HCT116 (cell line): ENCODE measurements around the gene RAPGEF6. TPM values are rescaled to one million over a fixed set of nuclear protein-coding genes. Genes with fewer than 3 reads are reported as not detected.
A peak's percentile ranks its signal among the peaks of the same experiment; 100 is the strongest.

Source experiments
- ATAC-seq: fragments of 200-7000 bp; cut with Tn5 transposase; 2 replicates; pipeline ENCODE4 v1.9.1; 2020; ENCODE audit warnings: mild to moderate bottlenecking, moderate library complexity
- BruUV-seq: library from RNA; stranded (reverse); fragments of 400-500 nt; replicated peaks from 2 replicates; lab custom pipeline; 2021; lab: Mats Ljungman, UMichigan
- CTCF ChIA-PET: fragments of 300-600 bp; sonication (Branson Sonifier 250); formaldehyde crosslinking; loops from one replicate; lab custom pipeline; 2021; ENCODE audit warnings: antibody characterized with exemption; lab: Charles Lee
- POLR2A ChIA-PET: fragments of 300-600, 350-600 bp; sonication (Branson Sonifier 250); formaldehyde crosslinking; loops from one replicate; lab custom pipeline; 2021; ENCODE audit warnings: antibody characterized with exemption; lab: Charles Lee
- RAD21 ChIA-PET, 2 experiments: fragments of 300-600 bp; sonication (Branson Sonifier 250); formaldehyde crosslinking; loops; one replicate each; lab custom pipeline; 2023; ENCODE audit warnings: low total read pairs in 2 of 2; ENCODE audit not compliant: uncharacterized antibody in 2 of 2, unreplicated experiment in 2 of 2, low non-redundant PET in 1 of 2; lab: Charles Lee
- DNase-seq: peaks from one replicate; pipeline ENCODE4 v3.0.0-alpha.2; 2010; ENCODE audit warnings: low read depth, low spot score
- H2AFZ ChIP-seq: fragments of 200-600 bp; shearing (Covaris generic), sonication (generic); 2 replicates; pipeline ENCODE4 v1.6.1; 2017; ENCODE audit warnings: low read depth, mixed run types, mixed read lengths, antibody characterized with exemption, low read length; ENCODE audit not compliant: poor library complexity, severe bottlenecking
- H3K27ac ChIP-seq: 2 replicates; pipeline ENCODE4 v1.5.1; 2012; ENCODE audit warnings: low read depth, low read length
- H3K27me3 ChIP-seq: fragments of 200-600 bp; sonication (generic); 2 replicates; pipeline ENCODE4 v1.6.1; 2016; ENCODE audit warnings: mixed run types, low read length, mixed read lengths; ENCODE audit not compliant: insufficient read depth
- H3K36me3 ChIP-seq, 2 experiments: fragments of 200-500 bp in 1 of 2; fragments of 200-600 bp in 1 of 2; sonication (Bioruptor generic) in 1 of 2; sonication (generic) in 1 of 2; 2 replicates each; pipeline versions ENCODE4 v1.5.1 to v1.6.1; 2014 to 2016; ENCODE audit warnings: low read length in 2 of 2, inconsistent platforms in 1 of 2, mixed read lengths in 1 of 2, mixed run types in 1 of 2; ENCODE audit not compliant: insufficient read depth in 2 of 2, control insufficient read depth in 1 of 2
- H3K4me1 ChIP-seq, 2 experiments: fragments of 200-600 bp in 1 of 2; sonication (generic) in 1 of 2; 2 replicates each; pipeline versions ENCODE4 v1.5.1 to v1.6.1; 2012 to 2017; ENCODE audit warnings: low read length in 2 of 2, inconsistent platforms in 1 of 2, mild to moderate bottlenecking in 1 of 2, mixed read lengths in 1 of 2, mixed run types in 1 of 2, moderate library complexity in 1 of 2; ENCODE audit not compliant: insufficient read depth in 2 of 2, control insufficient read depth in 1 of 2
- H3K4me2 ChIP-seq: fragments of 200-600 bp; sonication (generic); 2 replicates; pipeline ENCODE4 v1.6.1; 2017; ENCODE audit warnings: mixed run types, low read length, mixed read lengths
- H3K4me3 ChIP-seq, 2 experiments: fragments of 200-600 bp in 1 of 2; sonication (generic) in 1 of 2; replicated peaks in 1 of 2; 2 replicates each; pipeline ENCODE4 v1.5.1; 2011 to 2016; ENCODE audit warnings: low read length in 2 of 2, control low read depth in 1 of 2, low read depth in 1 of 2, mild to moderate bottlenecking in 1 of 2, mixed read lengths in 1 of 2, mixed run types in 1 of 2
- H3K79me2 ChIP-seq: fragments of 200-600 bp; sonication (generic); 2 replicates; pipeline ENCODE4 v1.6.1; 2017; ENCODE audit warnings: mild to moderate bottlenecking, mixed run types, low read length, moderate library complexity, mixed read lengths; ENCODE audit not compliant: insufficient read depth
- H3K9ac ChIP-seq: fragments of 200-600 bp; sonication (generic); 2 replicates; pipeline ENCODE4 v1.6.1; 2016; ENCODE audit warnings: low read length, mixed read lengths
- H3K9me2 ChIP-seq: fragments of 200-600 bp; sonication (generic), shearing (Covaris generic); 2 replicates; pipeline ENCODE4 v1.6.1; 2017; ENCODE audit warnings: mixed run types, mild to moderate bottlenecking, moderate library complexity; ENCODE audit not compliant: insufficient read depth
- H3K9me3 ChIP-seq, 2 experiments: fragments of 200-500 bp in 1 of 2; fragments of 200-600 bp in 1 of 2; sonication (Bioruptor generic) in 1 of 2; sonication (generic) in 1 of 2; 2 replicates each; pipeline ENCODE4 v1.6.1; 2014 to 2017; ENCODE audit warnings: low read length in 2 of 2, mixed read lengths in 2 of 2, inconsistent platforms in 1 of 2, low read depth in 1 of 2, mild to moderate bottlenecking in 1 of 2, mixed run types in 1 of 2, moderate library complexity in 1 of 2; ENCODE audit not compliant: control insufficient read depth in 1 of 2, insufficient read depth in 1 of 2
- H4K20me1 ChIP-seq: fragments of 200-600 bp; sonication (generic), shearing (Covaris generic); 2 replicates; pipeline ENCODE4 v1.6.1; 2017; ENCODE audit warnings: mixed run types, mild to moderate bottlenecking, moderate library complexity; ENCODE audit not compliant: insufficient read depth
- CEBPB ChIP-seq: IDR thresholded peaks from 2 replicates; pipeline ENCODE4 v1.6.1; 2012; ENCODE audit warnings: low read depth
- EGR1 ChIP-seq: IDR thresholded peaks from 2 replicates; pipeline ENCODE4 v1.6.1; 2012; ENCODE audit warnings: low read depth
- EZH2 ChIP-seq: fragments of 200-600 bp; sonication (generic); IDR thresholded peaks from 2 replicates; pipeline ENCODE4 v1.6.1; 2017; ENCODE audit warnings: antibody characterized with exemption, mixed run types
- FOSL1 ChIP-seq: IDR thresholded peaks from 2 replicates; pipeline ENCODE4 v1.6.1; 2012; ENCODE audit warnings: low read depth
- JUND ChIP-seq: IDR thresholded peaks from 2 replicates; pipeline ENCODE4 v1.6.1; 2012
- TCF7L2 ChIP-seq: IDR thresholded peaks from 2 replicates; pipeline ENCODE4 v1.7.0; 2011; ENCODE audit warnings: borderline replicate concordance, inconsistent platforms; ENCODE audit not compliant: insufficient read depth, insufficient read length; ENCODE audit errors: extremely low read depth
- YY1 ChIP-seq: IDR thresholded peaks from 2 replicates; pipeline ENCODE4 v1.6.1; 2011; ENCODE audit warnings: low read length, low read depth, moderate library complexity, mild to moderate bottlenecking; ENCODE audit not compliant: insufficient replicate concordance; ENCODE audit errors: extremely low read depth
- ZNF274 ChIP-seq: fragments of 200-500 bp; sonication (Bioruptor generic); IDR thresholded peaks from 2 replicates; pipeline ENCODE4 v1.6.1; 2014; ENCODE audit warnings: mild to moderate bottlenecking, low read depth, low read length, inconsistent platforms
- intact Hi-C: fragments of 100-400 bp; cut with micrococcal nuclease; formaldehyde crosslinking; loops from 2 replicates; pipeline ENCODE4 v1.10.0; 2022
- total RNA-seq: library from RNA; stranded (reverse); gene quantifications from one replicate; pipeline ENCODE4 v1.2.1, GENCODE V29; 2021; ENCODE audit not compliant: unreplicated experiment
- TF ChIP-seq, protein P1 (sequence below): IDR thresholded peaks from 2 replicates; pipeline ENCODE4 v1.6.1; 2012
- TF ChIP-seq, protein P2 (sequence below), 3 experiments: fragments of 200-600 bp in 1 of 3; sonication (generic) in 1 of 3; IDR thresholded peaks in 2 of 3; conservative IDR thresholded peaks in 1 of 3; 2 replicates each; pipeline ENCODE4 v1.5.1; 2012 to 2017; ENCODE audit warnings: low read depth in 2 of 3, low read length in 2 of 3, antibody characterized with exemption in 1 of 3, borderline replicate concordance in 1 of 3, control low read depth in 1 of 3, mild to moderate bottlenecking in 1 of 3, mixed read lengths in 1 of 3, mixed run types in 1 of 3, moderate library complexity in 1 of 3; ENCODE audit not compliant: insufficient read depth in 1 of 3
- TF ChIP-seq, protein P3 (sequence below): IDR thresholded peaks from 2 replicates; pipeline ENCODE4 v1.6.1; 2012; ENCODE audit warnings: low read depth

The RAPGEF6 gene
- total RNA-seq, 1 experiment from 2014 or later: 18.4 TPM

DNA sequence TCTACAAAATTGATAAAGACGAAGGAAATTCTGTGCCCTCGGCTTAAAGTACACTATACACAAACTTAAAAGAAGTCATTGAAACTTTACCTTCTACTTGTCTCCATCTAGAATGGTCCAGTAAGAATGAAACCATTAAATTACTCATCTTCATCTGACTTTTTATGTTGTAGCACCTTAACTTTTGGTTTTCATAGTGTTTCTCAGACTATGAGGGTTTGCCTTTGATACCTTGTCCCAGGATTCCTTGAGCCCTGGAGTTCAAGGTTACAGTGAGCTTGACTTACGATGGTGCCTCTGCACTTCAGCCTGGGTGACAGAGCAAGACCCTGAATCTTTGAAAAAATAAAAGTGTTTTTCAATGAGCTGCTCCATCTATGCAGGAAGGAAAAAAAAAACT lies 239.0 kb downstream of the RAPGEF6 start:
- DNase-seq (no peak), ATAC-seq (no peak)
- Histone ChIP-seq H3K27ac (no peak overlapping the region), H3K79me2 (no peaks in the 10 kb centered on the region), H3K9ac (no peak overlapping the region), H2AFZ (no peak overlapping the region), H3K4me2 (no peak overlapping the region), H3K4me1 (no peaks in the 10 kb centered on the region), H3K36me3 (peaks cover 9 to 26% of the 10 kb centered on the region in 2 experiments; a peak in 3 of 4 replicates), H3K27me3 (no peaks in the 10 kb centered on the region), H3K9me3 (no peaks in the 10 kb centered on the region), H3K4me3 (no peak overlapping the region), H4K20me1 (no peaks in the 10 kb centered on the region), H3K9me2 (no peaks in the 10 kb centered on the region)
- no TSS peak for BruUV-seq
- TF ChIP-seq CEBPB (no peak), EZH2 (no peak), JUND (no peak)
- TF ChIP-seq, protein P1, sequence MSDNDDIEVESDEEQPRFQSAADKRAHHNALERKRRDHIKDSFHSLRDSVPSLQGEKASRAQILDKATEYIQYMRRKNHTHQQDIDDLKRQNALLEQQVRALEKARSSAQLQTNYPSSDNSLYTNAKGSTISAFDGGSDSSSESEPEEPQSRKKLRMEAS: no peak
- intact Hi-C loops: no loop called here
- RAD21 ChIA-PET: no interaction called here
- CTCF ChIA-PET: no interaction called here
- POLR2A ChIA-PET: no interaction called here

DNA sequence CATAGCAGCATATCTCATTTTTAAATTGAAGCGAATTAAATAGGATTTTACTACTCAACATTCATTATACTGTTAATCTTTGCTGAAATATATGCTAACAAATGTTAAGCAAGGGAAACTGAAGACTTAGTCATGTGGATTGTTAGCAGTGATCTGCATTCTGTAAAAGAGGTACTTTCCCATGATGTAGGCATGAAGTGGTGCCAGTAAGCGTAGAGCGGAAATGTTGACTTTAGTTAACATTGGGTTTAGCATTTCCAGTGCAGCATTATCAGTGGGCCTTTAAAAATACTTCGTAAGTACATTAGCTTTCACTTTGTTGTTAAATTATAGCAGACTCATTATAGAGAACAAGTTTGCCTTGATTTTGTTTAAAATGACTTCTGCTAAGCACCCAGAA lies 240.9 kb downstream of the RAPGEF6 start:
- Histone ChIP-seq H3K9ac (no peak overlapping the region), H3K27me3 (no peaks in the 10 kb centered on the region), H3K9me2 (no peaks in the 10 kb centered on the region), H3K27ac (no peak overlapping the region), H3K4me3 (no peak overlapping the region), H3K4me2 (no peak overlapping the region), H3K4me1 (no peaks in the 10 kb centered on the region), H3K9me3 (no peaks in the 10 kb centered on the region), H3K36me3 (peaks cover 9 to 26% of the 10 kb centered on the region in 2 experiments; a peak in 3 of 4 replicates), H3K79me2 (no peaks in the 10 kb centered on the region), H2AFZ (no peak overlapping the region), H4K20me1 (no peaks in the 10 kb centered on the region)
- intact Hi-C loops: no loop called here
- DNase-seq (no peak), ATAC-seq (no peak)
- RAD21 ChIA-PET: no interaction called here
- BruUV-seq: TSS peak; percentile 19
- TF ChIP-seq, protein P1: no peak
- TF ChIP-seq CEBPB (no peak), YY1 (no peak), EGR1 (no peak), FOSL1 (no peak), TCF7L2 (no peak), ZNF274 (no peak), JUND (no peak)
- TF ChIP-seq, protein P2, sequence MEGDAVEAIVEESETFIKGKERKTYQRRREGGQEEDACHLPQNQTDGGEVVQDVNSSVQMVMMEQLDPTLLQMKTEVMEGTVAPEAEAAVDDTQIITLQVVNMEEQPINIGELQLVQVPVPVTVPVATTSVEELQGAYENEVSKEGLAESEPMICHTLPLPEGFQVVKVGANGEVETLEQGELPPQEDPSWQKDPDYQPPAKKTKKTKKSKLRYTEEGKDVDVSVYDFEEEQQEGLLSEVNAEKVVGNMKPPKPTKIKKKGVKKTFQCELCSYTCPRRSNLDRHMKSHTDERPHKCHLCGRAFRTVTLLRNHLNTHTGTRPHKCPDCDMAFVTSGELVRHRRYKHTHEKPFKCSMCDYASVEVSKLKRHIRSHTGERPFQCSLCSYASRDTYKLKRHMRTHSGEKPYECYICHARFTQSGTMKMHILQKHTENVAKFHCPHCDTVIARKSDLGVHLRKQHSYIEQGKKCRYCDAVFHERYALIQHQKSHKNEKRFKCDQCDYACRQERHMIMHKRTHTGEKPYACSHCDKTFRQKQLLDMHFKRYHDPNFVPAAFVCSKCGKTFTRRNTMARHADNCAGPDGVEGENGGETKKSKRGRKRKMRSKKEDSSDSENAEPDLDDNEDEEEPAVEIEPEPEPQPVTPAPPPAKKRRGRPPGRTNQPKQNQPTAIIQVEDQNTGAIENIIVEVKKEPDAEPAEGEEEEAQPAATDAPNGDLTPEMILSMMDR (IDR thresholded peaks at IDR 0.05 in 2 of 3, conservative IDR thresholded peaks at IDR 0.05 in 1 of 3; ENCODE audit: borderline replicate concordance in 1 of 3, insufficient read depth in 1 of 3, low read depth in 2 of 3, low read length in 2 of 3): no peak
- TF ChIP-seq, protein P3, sequence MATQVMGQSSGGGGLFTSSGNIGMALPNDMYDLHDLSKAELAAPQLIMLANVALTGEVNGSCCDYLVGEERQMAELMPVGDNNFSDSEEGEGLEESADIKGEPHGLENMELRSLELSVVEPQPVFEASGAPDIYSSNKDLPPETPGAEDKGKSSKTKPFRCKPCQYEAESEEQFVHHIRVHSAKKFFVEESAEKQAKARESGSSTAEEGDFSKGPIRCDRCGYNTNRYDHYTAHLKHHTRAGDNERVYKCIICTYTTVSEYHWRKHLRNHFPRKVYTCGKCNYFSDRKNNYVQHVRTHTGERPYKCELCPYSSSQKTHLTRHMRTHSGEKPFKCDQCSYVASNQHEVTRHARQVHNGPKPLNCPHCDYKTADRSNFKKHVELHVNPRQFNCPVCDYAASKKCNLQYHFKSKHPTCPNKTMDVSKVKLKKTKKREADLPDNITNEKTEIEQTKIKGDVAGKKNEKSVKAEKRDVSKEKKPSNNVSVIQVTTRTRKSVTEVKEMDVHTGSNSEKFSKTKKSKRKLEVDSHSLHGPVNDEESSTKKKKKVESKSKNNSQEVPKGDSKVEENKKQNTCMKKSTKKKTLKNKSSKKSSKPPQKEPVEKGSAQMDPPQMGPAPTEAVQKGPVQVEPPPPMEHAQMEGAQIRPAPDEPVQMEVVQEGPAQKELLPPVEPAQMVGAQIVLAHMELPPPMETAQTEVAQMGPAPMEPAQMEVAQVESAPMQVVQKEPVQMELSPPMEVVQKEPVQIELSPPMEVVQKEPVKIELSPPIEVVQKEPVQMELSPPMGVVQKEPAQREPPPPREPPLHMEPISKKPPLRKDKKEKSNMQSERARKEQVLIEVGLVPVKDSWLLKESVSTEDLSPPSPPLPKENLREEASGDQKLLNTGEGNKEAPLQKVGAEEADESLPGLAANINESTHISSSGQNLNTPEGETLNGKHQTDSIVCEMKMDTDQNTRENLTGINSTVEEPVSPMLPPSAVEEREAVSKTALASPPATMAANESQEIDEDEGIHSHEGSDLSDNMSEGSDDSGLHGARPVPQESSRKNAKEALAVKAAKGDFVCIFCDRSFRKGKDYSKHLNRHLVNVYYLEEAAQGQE: no peak
- POLR2A ChIA-PET: no interaction called here
- CTCF ChIA-PET: no interaction called here
